ENCODE measurements around the gene GRID1.

GRID1 gene

DNA sequence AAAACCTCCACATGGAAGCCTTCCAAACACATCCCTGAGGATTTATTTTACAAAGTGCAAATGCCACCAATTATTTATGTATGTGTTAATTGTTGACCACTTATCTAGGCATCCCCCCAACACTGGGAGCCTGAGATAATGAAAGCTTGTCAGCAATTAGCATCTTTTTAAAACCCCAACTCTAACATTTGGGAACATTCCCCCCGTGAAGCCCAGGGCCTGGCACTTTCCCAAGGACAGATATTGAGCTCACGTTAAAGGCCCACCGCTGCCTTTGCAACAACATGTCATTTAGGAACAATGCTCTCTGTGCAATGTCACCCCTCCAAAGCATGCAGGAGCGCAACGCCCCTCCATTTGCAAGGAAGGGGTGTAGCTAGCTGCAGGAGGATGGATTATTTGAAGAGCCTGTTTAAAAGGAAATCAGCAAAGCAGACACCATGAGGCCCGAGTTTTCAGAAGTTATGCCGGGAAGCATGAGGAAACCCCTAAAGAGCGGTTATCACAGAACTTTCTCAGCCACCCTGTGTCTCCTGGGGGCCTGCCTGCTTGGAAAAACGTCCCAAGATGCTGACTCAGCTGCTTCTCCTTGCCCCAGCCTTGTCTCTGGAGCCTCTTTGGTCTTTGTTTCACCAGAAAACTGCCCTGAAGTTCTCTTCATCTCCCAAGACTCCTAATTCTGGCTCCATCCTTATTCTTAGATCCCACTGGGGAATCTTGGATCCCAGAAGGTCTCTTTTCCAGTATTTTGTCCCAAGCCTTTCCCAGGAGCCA, 444.1 kb downstream of the GRID1 start:
- H3K27me3 ChIP-seq: no peaks in the 10 kb centered on the region
- H3K36me3 ChIP-seq: no peaks in the 10 kb centered on the region
- no peaks in the 10 kb centered on the region for H3K4me1 ChIP-seq (ENCODE audit: control insufficient read depth in 1 of 2, insufficient read depth in 1 of 2, low read depth in 1 of 2, low read length in 1 of 2)
- no peak overlapping the region for H3K4me3 ChIP-seq (ENCODE audit: low read depth in 1 of 2, low read length in 1 of 2)
- TF ChIP-seq, protein P1, sequence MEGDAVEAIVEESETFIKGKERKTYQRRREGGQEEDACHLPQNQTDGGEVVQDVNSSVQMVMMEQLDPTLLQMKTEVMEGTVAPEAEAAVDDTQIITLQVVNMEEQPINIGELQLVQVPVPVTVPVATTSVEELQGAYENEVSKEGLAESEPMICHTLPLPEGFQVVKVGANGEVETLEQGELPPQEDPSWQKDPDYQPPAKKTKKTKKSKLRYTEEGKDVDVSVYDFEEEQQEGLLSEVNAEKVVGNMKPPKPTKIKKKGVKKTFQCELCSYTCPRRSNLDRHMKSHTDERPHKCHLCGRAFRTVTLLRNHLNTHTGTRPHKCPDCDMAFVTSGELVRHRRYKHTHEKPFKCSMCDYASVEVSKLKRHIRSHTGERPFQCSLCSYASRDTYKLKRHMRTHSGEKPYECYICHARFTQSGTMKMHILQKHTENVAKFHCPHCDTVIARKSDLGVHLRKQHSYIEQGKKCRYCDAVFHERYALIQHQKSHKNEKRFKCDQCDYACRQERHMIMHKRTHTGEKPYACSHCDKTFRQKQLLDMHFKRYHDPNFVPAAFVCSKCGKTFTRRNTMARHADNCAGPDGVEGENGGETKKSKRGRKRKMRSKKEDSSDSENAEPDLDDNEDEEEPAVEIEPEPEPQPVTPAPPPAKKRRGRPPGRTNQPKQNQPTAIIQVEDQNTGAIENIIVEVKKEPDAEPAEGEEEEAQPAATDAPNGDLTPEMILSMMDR (IDR thresholded peaks at IDR 0.05): no peak
- no peak overlapping the region for H3K27ac ChIP-seq
- no peaks in the 10 kb centered on the region for H3K9me3 ChIP-seq

DNA sequence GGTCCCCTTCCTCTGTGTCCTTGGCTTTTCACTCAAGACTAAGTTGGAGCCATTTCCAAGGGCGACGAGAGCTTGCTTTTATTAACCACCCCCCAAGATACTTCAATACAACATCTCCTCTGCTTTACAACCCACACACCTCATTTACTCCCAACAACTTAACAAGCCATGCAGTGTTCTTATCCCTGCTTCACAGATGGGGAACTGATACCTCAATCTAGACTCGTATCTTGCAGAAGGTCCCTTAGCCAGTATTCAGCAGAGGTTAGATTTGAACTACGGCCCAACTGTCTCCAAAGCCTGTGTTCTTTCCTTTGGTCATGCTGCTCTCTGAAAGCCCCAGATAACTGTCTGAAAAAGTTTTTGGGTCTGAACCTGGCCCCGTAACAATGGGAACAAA, 444.8 kb downstream of the GRID1 start:
- H3K4me3 ChIP-seq (ENCODE audit: low read depth in 1 of 2, low read length in 1 of 2): no peak overlapping the region
- no peak overlapping the region for H3K27ac ChIP-seq
- no peaks in the 10 kb centered on the region for H3K9me3 ChIP-seq
- H3K4me1 ChIP-seq (ENCODE audit: control insufficient read depth in 1 of 2, insufficient read depth in 1 of 2, low read depth in 1 of 2, low read length in 1 of 2): no peaks in the 10 kb centered on the region
- no peaks in the 10 kb centered on the region for H3K36me3 ChIP-seq
- TF ChIP-seq, protein P1 (IDR thresholded peaks at IDR 0.05): no peak
- H3K27me3 ChIP-seq: no peaks in the 10 kb centered on the region

DNA sequence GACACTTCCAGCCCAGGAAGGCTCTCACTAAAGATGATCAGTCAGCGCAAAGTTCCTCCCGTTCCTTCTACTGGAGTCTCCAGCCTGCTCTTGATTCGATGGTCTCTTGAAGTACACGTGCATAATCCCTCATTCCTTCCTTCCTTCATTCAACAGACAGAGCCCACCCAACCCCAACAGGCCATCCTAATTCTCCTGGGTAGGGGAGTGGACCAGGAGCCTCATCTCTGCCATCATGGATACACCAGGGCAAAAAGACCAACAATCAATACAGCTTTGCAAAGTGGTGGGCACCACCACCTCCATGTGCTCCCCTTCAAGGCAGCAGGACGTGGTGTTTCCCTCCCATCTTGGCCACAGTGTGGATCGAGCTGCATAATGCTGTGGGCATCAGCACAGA, 446.3 kb downstream of the GRID1 start:
- no peaks in the 10 kb centered on the region for H3K27me3 ChIP-seq
- no peak overlapping the region for H3K27ac ChIP-seq
- no peaks in the 10 kb centered on the region for H3K9me3 ChIP-seq
- no peaks in the 10 kb centered on the region for H3K4me1 ChIP-seq (ENCODE audit: control insufficient read depth in 1 of 2, insufficient read depth in 1 of 2, low read depth in 1 of 2, low read length in 1 of 2)
- TF ChIP-seq, protein P1 (IDR thresholded peaks at IDR 0.05): no peak
- H3K36me3 ChIP-seq: no peaks in the 10 kb centered on the region
- no peak overlapping the region for H3K4me3 ChIP-seq (ENCODE audit: low read depth in 1 of 2, low read length in 1 of 2)

DNA sequence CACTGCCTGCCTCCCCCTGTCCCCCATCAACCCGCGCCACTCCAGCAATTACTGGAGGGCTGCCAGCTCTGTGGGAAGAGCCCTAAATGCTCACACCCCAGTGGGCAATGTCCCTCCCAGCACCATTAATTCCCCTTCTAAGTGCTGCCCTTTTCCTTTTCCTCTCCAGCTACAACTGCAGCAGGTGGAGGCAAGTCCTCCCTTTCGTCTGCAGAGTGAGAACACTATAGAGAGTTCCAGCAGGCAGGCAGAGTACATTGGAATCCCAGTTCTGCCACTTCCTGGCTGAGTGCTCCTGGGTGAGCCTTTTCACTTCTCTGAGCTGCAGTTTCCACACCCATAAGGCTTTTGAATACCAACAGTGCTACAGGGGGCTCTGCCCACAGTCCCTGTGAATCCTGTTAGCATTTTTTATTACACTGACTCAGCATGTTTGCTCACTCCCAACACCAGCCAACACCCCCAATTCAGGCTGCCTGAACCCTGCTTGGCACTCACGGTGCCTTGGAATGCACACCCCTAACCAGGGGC, 447.0 kb downstream of the GRID1 start:
- Histone ChIP-seq H3K27ac (no peak overlapping the region), H3K4me3 (ENCODE audit: low read depth in 1 of 2, low read length in 1 of 2) (no peak overlapping the region), H3K27me3 (no peaks in the 10 kb centered on the region), H3K36me3 (no peaks in the 10 kb centered on the region), H3K9me3 (no peaks in the 10 kb centered on the region), H3K4me1 (ENCODE audit: control insufficient read depth in 1 of 2, insufficient read depth in 1 of 2, low read depth in 1 of 2, low read length in 1 of 2) (no peaks in the 10 kb centered on the region)
- TF ChIP-seq, protein P1 (IDR thresholded peaks at IDR 0.05): no peak

DNA sequence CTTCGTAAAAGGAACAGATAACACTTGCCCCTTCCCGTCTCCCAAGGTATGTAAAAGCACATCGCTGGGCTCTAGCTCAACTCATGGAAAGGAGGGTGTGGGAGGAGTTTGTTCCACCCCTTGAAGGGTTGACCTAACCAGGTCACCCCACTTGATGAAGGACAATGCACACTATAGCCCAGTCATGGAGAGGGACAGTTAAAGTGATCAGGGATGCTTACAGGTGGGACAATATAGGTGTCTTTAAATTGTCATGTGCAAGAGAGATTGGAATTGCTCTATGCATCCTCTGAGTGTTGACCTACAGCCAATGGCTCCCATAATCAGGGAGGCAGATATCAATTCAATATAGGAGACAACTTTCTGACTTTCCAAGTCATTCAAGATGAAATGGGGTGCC, 448.2 kb downstream of the GRID1 start:
- H3K27ac ChIP-seq: no peak overlapping the region
- no peaks in the 10 kb centered on the region for H3K4me1 ChIP-seq (ENCODE audit: control insufficient read depth in 1 of 2, insufficient read depth in 1 of 2, low read depth in 1 of 2, low read length in 1 of 2)
- H3K4me3 ChIP-seq (ENCODE audit: low read depth in 1 of 2, low read length in 1 of 2): no peak overlapping the region
- no peaks in the 10 kb centered on the region for H3K27me3 ChIP-seq
- no peaks in the 10 kb centered on the region for H3K9me3 ChIP-seq
- TF ChIP-seq, protein P1 (IDR thresholded peaks at IDR 0.05): no peak
- no peaks in the 10 kb centered on the region for H3K36me3 ChIP-seq
